GF-D8 (cell line): ENCODE results near the gene APOBEC3G.
"Not testable (repeated sequence)": the region's sequence is repeated elsewhere in the genome, so short reads cannot be mapped to it uniquely, and the experiment has no call there.

Experiments
- DNase-seq: peaks from one replicate; lab custom pipeline; 2025; lab: John Stamatoyannopoulos, UW

APOBEC3G gene

GRCh38 chr22:39077026-39077840 is at the start of gene APOBEC3G:
Gene APOBEC3G, plus strand, starts transcription at chr22:39077275. Its CDS starts 87 bp downstream, at chr22:39077362.
- DNase-seq = not testable (repeated sequence)

- no peak for DNase-seq
Observed at GRCh38 chr22:39027717-39028116, 49.4 kb upstream of the APOBEC3G start.

- DNase-seq = no peak
Observed at GRCh38 chr22:39028281-39028680, 48.8 kb upstream of the APOBEC3G start.

GRCh38 chr22:39029227-39029626 is 47.8 kb upstream of the APOBEC3G start:
- DNase-seq = no peak

- no peak for DNase-seq
Observed at GRCh38 chr22:39030705-39031104, 46.4 kb upstream of the APOBEC3G start.

- DNase-seq = not testable (repeated sequence)
Observed at GRCh38 chr22:39031434-39032295, 45.4 kb upstream of the APOBEC3G start.

GRCh38 chr22:39037071-39037470 is 40.0 kb upstream of the APOBEC3G start:
- DNase-seq = not testable (repeated sequence)

- DNase-seq = no peak
Observed at GRCh38 chr22:39039306-39040126, 37.6 kb upstream of the APOBEC3G start.

- DNase-seq = not testable (repeated sequence)
Observed at GRCh38 chr22:39040155-39040537, 36.9 kb upstream of the APOBEC3G start.

- not testable (repeated sequence) for DNase-seq
Observed at GRCh38 chr22:39040538-39041296, 36.4 kb upstream of the APOBEC3G start, which contains the start of gene APOBEC3F. Gene APOBEC3F, plus strand, starts transcription at chr22:39040864. Its CDS starts 97 bp downstream, at chr22:39040961.

- no peak for DNase-seq
Observed at GRCh38 chr22:39041908-39042307, 35.2 kb upstream of the APOBEC3G start.

- not testable (repeated sequence) for DNase-seq
Observed at GRCh38 chr22:39043063-39043462, 34.0 kb upstream of the APOBEC3G start.

- not testable (repeated sequence) for DNase-seq
Observed at GRCh38 chr22:39045136-39045535, 31.9 kb upstream of the APOBEC3G start.

GRCh38 chr22:39049486-39049885 is 27.6 kb upstream of the APOBEC3G start:
- not testable (repeated sequence) for DNase-seq

GRCh38 chr22:39051844-39052495 is 25.1 kb upstream of the APOBEC3G start:
- DNase-seq = not testable (repeated sequence)

- no peak for DNase-seq
Observed at GRCh38 chr22:39055658-39056057, 21.4 kb upstream of the APOBEC3G start.

GRCh38 chr22:39061290-39061689 is 15.8 kb upstream of the APOBEC3G start:
- not testable (repeated sequence) for DNase-seq

GRCh38 chr22:39061951-39062350 is 15.1 kb upstream of the APOBEC3G start:
- DNase-seq = not testable (repeated sequence)

GRCh38 chr22:39063904-39064303 is 13.2 kb upstream of the APOBEC3G start:
- not testable (repeated sequence) for DNase-seq
